IPS-18a (cell line): ENCODE measurements around the gene USP30.
"Not testable (repeated sequence)": the region's sequence is repeated elsewhere in the genome, so short reads cannot be mapped to it uniquely, and the experiment has no call there.

Experiments used
- H3K27ac ChIP-seq: one replicate; pipeline ENCODE4 v1.5.1; 2013; ENCODE audit warnings: low read length
- H3K27me3 ChIP-seq: one replicate; pipeline ENCODE4 v1.6.1; 2013; ENCODE audit warnings: mild to moderate bottlenecking, low read length; ENCODE audit not compliant: control insufficient read depth, insufficient read depth
- H3K36me3 ChIP-seq: one replicate; pipeline ENCODE4 v1.6.1; 2013; ENCODE audit warnings: low read depth, low read length; ENCODE audit not compliant: control insufficient read depth
- H3K4me1 ChIP-seq: one replicate; pipeline ENCODE4 v1.6.1; 2013; ENCODE audit warnings: low read depth, low read length; ENCODE audit not compliant: control insufficient read depth
- H3K4me3 ChIP-seq: one replicate; pipeline ENCODE4 v1.5.1; 2013; ENCODE audit warnings: low read length
- H3K9ac ChIP-seq: one replicate; pipeline ENCODE4 v1.6.1; 2013; ENCODE audit warnings: mild to moderate bottlenecking, low read length, moderate library complexity
- H3K9me3 ChIP-seq: one replicate; pipeline ENCODE4 v1.6.1; 2013; ENCODE audit warnings: low read depth, low read length; ENCODE audit not compliant: control insufficient read depth

USP30 gene

DNA sequence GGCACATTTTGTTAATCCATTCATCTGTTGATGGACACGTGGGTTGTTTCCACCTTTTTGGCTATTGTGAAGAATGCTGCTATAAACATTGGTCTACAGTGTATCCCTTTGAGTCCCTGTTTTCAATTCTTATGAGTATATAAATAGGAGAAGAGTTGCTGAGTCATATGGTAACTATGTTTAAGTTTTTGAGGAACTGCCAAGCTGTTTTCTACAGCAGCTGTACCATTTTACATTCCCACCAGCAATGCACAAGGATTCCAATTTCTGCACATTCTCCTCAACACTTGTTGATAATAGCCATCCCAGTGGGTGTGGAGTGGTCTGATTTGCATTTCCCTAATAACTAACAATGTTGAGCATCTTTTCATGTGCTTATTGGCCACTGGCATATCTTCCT is 24.6 kb upstream of the USP30 start:
- Histone ChIP-seq H3K9ac (no peak overlapping the region), H3K9me3 (no peaks in the 10 kb centered on the region), H3K4me1 (no peaks in the 10 kb centered on the region), H3K27ac (no peak overlapping the region), H3K36me3 (no peaks in the 10 kb centered on the region), H3K27me3 (no peaks in the 10 kb centered on the region), H3K4me3 (no peak overlapping the region)

DNA sequence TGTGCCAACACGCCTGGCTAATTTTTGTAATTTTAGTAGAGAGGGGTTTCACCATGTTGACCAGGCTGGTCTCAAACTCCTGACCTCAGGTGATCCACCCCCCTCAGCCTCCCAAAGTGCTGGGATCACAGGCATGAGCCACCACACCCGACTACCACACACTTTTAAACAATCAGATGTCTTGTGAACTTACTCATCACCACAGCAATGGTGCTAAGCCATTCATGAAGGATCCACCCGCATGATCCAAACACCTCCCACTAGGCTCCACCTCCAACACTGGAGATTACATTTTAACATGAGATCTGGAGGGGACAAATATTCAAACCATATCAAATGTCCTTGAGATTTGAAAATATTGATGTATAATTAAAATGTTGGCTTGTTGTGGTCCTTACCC is 23.8 kb upstream of the USP30 start:
- not testable (repeated sequence) for H3K36me3 ChIP-seq, H3K4me3 ChIP-seq, H3K27me3 ChIP-seq, H3K9ac ChIP-seq, H3K9me3 ChIP-seq, H3K4me1 ChIP-seq, H3K27ac ChIP-seq

DNA sequence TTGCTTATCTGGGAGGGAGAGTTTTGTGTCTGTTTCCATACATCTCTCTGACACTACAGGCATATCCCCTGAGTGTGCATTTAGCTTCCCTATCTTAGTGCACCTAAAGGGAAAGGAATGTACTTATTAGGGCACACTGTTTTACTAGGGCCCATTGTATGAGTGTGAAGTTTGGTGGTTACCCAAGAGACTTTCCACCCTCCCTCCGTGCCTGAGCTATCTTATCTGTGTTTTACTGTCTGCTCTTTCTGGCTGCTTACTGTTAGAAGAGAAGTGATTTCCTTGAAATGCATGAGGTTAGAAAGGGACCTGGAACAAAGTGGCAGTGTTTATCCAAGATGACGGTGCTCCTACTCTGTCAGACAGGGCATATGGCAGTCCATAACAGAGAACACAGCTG is 23.0 kb upstream of the USP30 start:
- H3K9ac ChIP-seq, result no peak overlapping the region
- no peaks in the 10 kb centered on the region for H3K9me3 ChIP-seq
- no peaks in the 10 kb centered on the region for H3K36me3 ChIP-seq
- H3K4me1 ChIP-seq, result no peaks in the 10 kb centered on the region
- H3K27me3 ChIP-seq, result no peaks in the 10 kb centered on the region
- H3K27ac ChIP-seq, result no peak overlapping the region
- no peak overlapping the region for H3K4me3 ChIP-seq

DNA sequence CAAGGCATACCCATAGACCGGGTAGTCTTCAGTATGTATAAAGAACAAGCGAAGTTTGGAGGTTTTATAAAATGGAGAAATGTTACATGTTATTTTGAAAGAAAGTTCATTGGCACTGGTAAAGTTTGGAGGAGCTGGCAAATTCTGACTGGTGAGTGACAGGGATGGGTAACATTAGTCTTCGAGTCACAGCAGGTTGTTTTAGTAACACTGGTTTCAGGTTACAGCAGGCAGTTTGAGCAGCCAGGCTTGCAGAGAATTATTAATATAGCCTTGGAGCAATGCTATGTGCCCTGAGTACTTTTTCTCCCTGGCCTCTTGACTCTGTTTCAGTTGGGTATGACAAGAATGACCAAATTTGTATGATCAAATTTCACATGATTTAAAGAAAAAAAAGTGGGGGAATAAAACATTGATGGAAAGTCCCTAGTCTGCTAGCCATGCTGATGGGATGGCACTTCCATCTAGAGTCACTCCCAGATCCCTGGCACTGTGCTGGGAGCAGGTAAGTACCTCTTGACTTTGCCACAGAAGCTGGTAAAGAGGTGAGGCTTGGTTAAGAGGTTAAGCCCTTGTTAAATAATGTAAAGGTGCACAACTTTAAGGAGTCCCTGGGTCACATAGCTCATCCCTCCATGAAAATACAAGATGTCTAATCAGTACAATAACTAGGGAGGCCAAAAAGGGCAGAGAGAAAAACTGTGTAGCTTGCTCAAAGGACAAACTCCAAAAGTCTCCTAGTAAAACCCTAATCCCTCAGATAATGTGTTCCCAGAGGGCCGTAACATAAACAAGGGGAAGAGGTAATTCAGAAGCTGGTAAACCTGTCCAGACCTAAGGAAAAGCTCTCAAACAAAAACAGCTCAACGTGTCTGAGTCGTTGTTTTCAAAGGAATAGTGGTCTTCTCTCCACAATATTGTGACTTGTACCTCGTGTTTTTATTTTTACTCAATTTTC is 18.9 kb upstream of the USP30 start:
- no peak overlapping the region for H3K4me3 ChIP-seq
- no peaks in the 10 kb centered on the region for H3K4me1 ChIP-seq
- no peaks in the 10 kb centered on the region for H3K9me3 ChIP-seq
- H3K27me3 ChIP-seq, result no peaks in the 10 kb centered on the region
- no peak overlapping the region for H3K27ac ChIP-seq
- H3K36me3 ChIP-seq, result no peaks in the 10 kb centered on the region
- H3K9ac ChIP-seq, result no peak overlapping the region

DNA sequence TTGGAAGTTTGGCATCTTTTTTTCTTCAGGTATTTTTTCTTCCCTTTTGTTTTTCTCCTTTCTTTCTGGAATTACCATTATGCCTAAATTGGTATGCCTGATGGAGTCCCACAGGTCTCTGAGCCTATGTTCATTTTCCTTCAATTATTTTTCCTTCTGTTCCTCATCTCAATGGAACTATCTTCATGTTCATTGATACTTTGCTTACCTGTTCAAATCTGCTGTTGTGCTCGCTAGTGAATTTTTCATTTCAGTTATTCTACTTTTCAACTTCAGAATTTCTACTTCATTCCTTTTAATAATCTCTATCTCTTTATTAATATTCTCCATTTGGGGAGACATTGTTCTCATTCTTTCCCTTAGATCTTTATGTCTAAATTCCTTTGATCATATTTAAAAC is 15.4 kb upstream of the USP30 start:
- Histone ChIP-seq H3K27ac (no peak overlapping the region), H3K36me3 (no peaks in the 10 kb centered on the region), H3K4me1 (no peaks in the 10 kb centered on the region), H3K27me3 (no peaks in the 10 kb centered on the region), H3K9ac (no peak overlapping the region), H3K4me3 (no peak overlapping the region), H3K9me3 (no peaks in the 10 kb centered on the region)

DNA sequence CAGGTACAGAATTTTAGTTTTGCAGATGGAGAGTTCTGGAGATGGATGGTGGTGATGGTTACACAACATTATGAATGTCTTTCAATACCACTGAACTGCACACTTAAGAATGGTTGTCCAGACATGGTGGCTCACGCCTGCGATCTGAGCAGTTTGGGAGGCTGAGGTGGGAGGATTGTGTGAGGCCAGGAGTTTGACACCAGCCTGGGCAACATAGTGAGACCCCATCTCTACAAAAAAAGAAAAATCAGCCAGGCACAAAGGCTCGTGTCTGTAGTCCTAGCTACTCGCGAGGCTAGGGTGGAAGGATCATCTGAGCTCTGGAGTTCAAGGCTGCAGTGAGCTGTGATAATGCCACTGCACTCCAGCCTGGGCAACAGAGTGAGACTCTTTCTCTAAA is 8.1 kb upstream of the USP30 start:
- Histone ChIP-seq H3K4me3 (no peak overlapping the region), H3K27me3 (peaks cover 7% of the 10 kb centered on the region), H3K27ac (no peak overlapping the region), H3K9ac (no peak overlapping the region), H3K9me3 (no peaks in the 10 kb centered on the region), H3K4me1 (no peaks in the 10 kb centered on the region), H3K36me3 (no peaks in the 10 kb centered on the region)

DNA sequence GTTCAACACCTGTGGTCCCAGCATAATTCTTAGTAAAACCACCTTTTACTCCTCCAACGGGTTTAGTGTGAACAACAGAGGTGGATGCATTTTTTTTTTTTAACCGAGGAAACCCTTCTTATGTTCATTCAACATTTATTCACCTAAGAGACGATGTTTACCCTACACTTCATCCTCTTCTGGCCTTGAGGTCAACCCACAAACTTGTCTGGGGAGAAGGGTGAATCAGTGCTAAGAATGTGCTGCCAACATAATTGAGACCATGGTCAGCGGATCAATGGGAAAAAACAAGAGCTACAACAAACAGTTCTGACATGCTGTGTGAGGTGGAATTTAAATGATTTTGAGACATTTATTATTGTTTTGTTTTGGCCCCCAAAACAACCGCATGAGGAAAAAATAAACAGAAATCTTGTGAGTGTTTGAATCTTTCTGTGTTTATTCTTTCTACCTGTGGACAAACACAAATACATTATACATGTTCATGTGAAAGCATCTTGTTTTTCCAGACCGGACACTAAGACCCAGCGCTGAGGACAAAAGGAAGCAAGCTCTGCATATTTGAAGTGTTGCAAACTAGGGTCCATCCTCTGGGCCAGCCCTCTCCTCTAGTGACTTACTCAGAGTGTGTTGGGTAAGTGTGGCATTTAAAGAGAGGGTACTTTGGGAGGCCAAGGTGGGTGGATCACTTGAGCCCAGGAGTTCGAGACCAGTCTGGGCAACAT is 5.1 kb upstream of the USP30 start:
- Histone ChIP-seq H3K4me3 (no peak overlapping the region), H3K36me3 (no peaks in the 10 kb centered on the region), H3K9me3 (no peaks in the 10 kb centered on the region), H3K9ac (no peak overlapping the region), H3K4me1 (no peaks in the 10 kb centered on the region), H3K27ac (no peak overlapping the region), H3K27me3 (peaks cover 7% of the 10 kb centered on the region)

DNA sequence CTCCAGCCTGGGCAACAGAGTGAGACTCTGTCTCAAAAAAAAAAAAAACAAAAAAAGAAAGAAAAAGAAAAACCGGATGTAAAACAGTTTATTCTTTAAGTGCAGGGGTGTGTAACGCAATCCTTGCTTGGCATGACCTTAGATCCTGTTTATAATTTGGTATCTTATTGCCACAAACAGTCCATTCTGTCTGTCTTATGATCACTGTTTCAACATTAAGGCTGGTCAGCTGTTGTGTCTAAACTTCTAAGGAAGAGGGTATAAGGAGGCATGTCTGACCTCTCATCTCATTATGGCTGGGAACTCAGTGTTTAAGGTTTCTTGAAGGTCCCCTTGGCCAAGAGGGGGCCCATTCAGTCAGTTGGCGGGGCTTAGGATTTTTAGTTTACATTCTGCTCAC is 3.7 kb upstream of the USP30 start:
- not testable (repeated sequence) for H3K4me1 ChIP-seq, H3K9me3 ChIP-seq, H3K36me3 ChIP-seq, H3K4me3 ChIP-seq, H3K9ac ChIP-seq, H3K27ac ChIP-seq, H3K27me3 ChIP-seq

DNA sequence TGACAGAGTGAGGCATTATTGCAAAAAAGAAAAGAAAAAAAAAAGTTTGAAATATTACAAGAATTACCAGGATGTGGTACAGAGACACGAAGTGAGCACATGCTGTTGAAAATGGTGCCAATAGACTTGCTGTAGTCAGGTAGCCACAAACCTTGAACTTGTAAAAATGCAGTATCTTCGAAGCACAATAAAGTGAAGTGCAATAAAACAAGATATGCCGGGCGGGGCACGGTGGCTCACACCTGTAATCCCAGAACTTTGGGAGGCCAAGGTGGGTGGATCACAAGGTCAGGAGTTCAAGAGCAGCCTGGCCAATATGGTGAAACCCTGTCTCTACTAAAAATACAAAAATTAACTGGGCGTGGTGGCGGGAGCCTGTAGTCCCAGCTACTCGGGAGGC is 2.6 kb upstream of the USP30 start:
- H3K36me3 ChIP-seq, H3K4me1 ChIP-seq: not testable (repeated sequence)

DNA sequence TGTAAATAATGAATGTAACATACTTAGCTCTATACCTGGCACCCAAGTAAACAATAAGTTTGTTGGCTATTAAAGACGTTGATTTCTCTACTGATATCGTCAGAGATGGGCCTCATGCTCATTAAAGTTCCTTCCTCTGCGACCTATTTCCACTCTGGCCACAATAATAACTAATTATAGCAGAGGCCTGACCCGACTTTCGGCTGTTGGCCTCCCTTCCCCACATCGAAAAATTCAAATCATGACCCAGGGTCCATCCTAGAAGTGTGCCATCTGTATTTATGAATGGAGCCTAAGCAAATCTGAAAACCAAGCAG is 321 bp upstream of the USP30 start:
- Histone ChIP-seq H3K4me1 (peaks cover 5% of the 10 kb centered on the region), H3K27ac (no peak overlapping the region), H3K9me3 (no peaks in the 10 kb centered on the region), H3K36me3 (no peaks in the 10 kb centered on the region), H3K9ac (peak overlapping the region; percentile 16), H3K4me3 (peak overlapping the region; percentile 80), H3K27me3 (no peaks in the 10 kb centered on the region)

More for the DNA sequence above, 2.6 kb upstream of the USP30 start:
- not testable (repeated sequence) for H3K9ac ChIP-seq, H3K27me3 ChIP-seq, H3K4me3 ChIP-seq, H3K9me3 ChIP-seq, H3K27ac ChIP-seq

DNA sequence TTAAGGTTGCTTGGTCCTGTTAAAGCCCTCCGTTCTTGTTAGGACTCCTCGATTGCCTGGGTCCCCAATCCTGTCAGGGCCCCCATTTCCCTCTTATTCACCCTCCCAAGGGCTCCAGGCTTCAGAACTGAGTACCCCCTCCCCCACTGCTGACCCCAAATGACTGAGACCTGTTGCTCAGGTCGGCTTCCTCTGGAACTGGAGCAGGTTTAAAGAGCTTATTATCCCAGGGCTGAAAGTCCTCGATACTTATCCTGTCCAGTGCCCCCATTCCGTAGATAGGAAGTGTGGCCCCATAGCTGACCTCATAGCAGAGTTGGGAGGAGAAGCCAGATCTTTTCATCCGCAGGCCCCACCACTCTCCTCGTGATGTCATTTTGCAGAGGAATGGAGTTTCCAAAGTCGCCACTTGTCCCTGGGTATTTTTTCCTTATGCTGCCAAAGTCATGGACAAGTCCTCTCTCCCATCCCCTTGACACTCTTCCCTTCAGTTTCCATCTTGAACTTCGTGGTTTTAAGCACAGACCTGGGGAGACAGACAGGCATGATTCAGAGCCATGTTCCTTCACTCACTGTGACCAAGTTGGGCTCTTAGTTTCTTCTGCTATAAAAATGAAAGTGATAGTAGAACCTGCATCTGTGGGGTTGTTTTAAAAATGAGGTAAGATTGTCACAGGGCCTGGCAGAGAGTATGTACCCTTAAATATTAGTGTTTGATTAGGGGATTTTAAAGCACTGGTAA is 1.2 kb downstream of the USP30 start:
- H3K9ac ChIP-seq, result peak overlapping the region; percentile 55
- H3K27ac ChIP-seq, result no peak overlapping the region
- H3K4me3 ChIP-seq, result peak overlapping the region; percentile 80

More for the DNA sequence above, 1.2 kb downstream of the USP30 start:
- Histone ChIP-seq H3K4me1 (peaks cover 5% of the 10 kb centered on the region), H3K36me3 (no peaks in the 10 kb centered on the region), H3K27me3 (no peaks in the 10 kb centered on the region), H3K9me3 (no peaks in the 10 kb centered on the region)
